Ovary (tissue), 9 donors: ENCODE data around the gene CAB39L. TPM values are rescaled to one million over a fixed set of nuclear protein-coding genes. Genes with fewer than 3 reads are reported as not detected.

Source experiments
- DNase-seq, 5 donors: peaks; one replicate each; pipeline ENCODE4 v3.0.0-alpha.2; 2019 to 2020
- H3K27ac ChIP-seq, 2 donors: fragments of 200-600 bp; one replicate each; pipeline versions ENCODE4 v1.5.1 to v1.8.0; 2019 to 2022
- H3K27me3 ChIP-seq: fragments of 200-600 bp; one replicate; pipeline ENCODE4 v1.8.0; 2022
- H3K36me3 ChIP-seq: fragments of 200-600 bp; sonication (generic); one replicate; pipeline ENCODE4 v1.5.1; 2019
- H3K4me1 ChIP-seq: one replicate; pipeline ENCODE4 v1.8.1; 2013; ENCODE audit warnings: mild to moderate bottlenecking, moderate library complexity; ENCODE audit not compliant: insufficient read depth
- H3K4me3 ChIP-seq: fragments of 200-600 bp; sonication (generic); one replicate; pipeline ENCODE4 v1.5.1; 2017
- H3K9me3 ChIP-seq, 2 donors: fragments of 200-600 bp in 1 of 2; sonication (generic) in 1 of 2; one replicate each; pipeline versions ENCODE4 v1.5.1 to v1.8.1; 2013 to 2019; ENCODE audit warnings: mild to moderate bottlenecking in 1 of 2, moderate library complexity in 1 of 2
- EP300 ChIP-seq: sonication (generic); formaldehyde crosslinking; IDR thresholded peaks from one replicate; pipeline ENCODE4 v1.6.1; 2017; ENCODE audit warnings: antibody characterized with exemption
- POLR2A ChIP-seq: fragments of 450-650 bp; IDR thresholded peaks from one replicate; pipeline ENCODE4 v1.6.1; 2017; ENCODE audit warnings: antibody characterized with exemption, mild to moderate bottlenecking, moderate library complexity
- WGBS, 3 donors: extraction: QIAGEN DNeasy Blood & Tissue Kit in 1 of 3; methylation state at CpG; one replicate each; pipeline versions ENCODE4 v1.1.5 to v1.1.7; 2013 to 2017; 5-methylcytosine and 5-hydroxymethylcytosine counted together
- intact Hi-C, 4 donors: fragments of 100-400 bp; cut with DNase I; formaldehyde crosslinking; loops; one replicate each; pipeline versions ENCODE4 v1.11.0 to v1.15.1; 2022 to 2023
- polyA plus RNA-seq, 2 donors: library from polyadenylated mRNA; stranded (reverse); fragments of 200-250 nt in 1 of 2; fragments of 350-450 nt in 1 of 2; fragmentation: Illumina TruSeq in 1 of 2; extraction: RNeasy Lipid Tissue Mini Kit (QIAGEN cat#74804) in 1 of 2; gene quantifications; one replicate each; pipeline ENCODE4 v1.2.3, GENCODE V29; 2013 to 2014
- total RNA-seq, 7 donors: library from RNA; depleted of rRNA in 2 of 7; stranded (reverse); fragments of >200 nt in 2 of 7; fragmentation: NEBNext Ultra II Directional in 3 of 7; extraction: Animal tissue kit (Norgen Biotek cat#: 25700) in 3 of 7; gene quantifications; one replicate each; pipeline versions ENCODE4 v1.1.0 to v1.2.4, GENCODE V29; 2016 to 2023
- TF ChIP-seq, protein P1 (sequence below), 3 donors: fragments of 450-650 bp in 2 of 3; fragments of 200-600 bp in 1 of 3; IDR thresholded peaks; one replicate each; pipeline versions ENCODE4 v1.5.1 to v1.8.0; 2016 to 2022; ENCODE audit warnings: antibody characterized with exemption in 3 of 3, mild to moderate bottlenecking in 1 of 3
- donor health status: DM: no; HTN: no; CAD: no; lungs with moderate emphysema.
- donor health status: DM: no; HTN: no; CAD: no.
- donor health status: Bipolar disorder and iron deficiency.
- donor health status: DM: yes; HTN: yes; CAD: no.
- donor health status: DM: no; HTN: no; CAD: no.
- donor health status: DM: yes; HTN: yes; CAD: no.

The CAB39L gene
- total and polyA plus RNA-seq, 9 donors: 15.9 to 42.7 (median 24.7) TPM

DNA sequence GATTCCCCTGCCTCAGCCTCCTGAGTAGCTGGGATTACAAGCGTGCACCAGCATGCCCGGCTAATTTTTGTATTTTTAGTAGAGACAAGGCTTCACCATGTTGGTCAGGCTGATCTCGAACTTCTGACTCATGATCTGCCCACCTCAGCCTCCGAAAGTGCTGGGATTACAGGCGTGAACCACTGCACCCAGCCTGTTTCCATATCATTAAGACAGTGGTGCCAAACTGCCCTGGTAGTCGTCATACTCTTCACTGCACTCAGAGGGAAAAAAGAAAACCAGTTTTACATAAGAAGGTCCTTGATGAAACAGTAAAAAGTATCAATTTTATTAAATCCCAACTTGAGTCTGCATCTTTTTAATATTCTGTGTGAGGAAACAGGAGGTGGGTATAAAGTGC, 181.2 kb downstream of the CAB39L start:
- TF ChIP-seq EP300: no peak
- TF ChIP-seq, protein P1, sequence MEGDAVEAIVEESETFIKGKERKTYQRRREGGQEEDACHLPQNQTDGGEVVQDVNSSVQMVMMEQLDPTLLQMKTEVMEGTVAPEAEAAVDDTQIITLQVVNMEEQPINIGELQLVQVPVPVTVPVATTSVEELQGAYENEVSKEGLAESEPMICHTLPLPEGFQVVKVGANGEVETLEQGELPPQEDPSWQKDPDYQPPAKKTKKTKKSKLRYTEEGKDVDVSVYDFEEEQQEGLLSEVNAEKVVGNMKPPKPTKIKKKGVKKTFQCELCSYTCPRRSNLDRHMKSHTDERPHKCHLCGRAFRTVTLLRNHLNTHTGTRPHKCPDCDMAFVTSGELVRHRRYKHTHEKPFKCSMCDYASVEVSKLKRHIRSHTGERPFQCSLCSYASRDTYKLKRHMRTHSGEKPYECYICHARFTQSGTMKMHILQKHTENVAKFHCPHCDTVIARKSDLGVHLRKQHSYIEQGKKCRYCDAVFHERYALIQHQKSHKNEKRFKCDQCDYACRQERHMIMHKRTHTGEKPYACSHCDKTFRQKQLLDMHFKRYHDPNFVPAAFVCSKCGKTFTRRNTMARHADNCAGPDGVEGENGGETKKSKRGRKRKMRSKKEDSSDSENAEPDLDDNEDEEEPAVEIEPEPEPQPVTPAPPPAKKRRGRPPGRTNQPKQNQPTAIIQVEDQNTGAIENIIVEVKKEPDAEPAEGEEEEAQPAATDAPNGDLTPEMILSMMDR (IDR thresholded peaks at IDR 0.05): no peak
- no peak for TF ChIP-seq POLR2A
- H3K9me3 ChIP-seq: no peaks in the 10 kb centered on the region
- H3K4me3 ChIP-seq: no peak overlapping the region
- H3K27ac ChIP-seq: no peak overlapping the region
- 93 to 94% (median 93%) methylated on average over 6 of the region's 6 CpGs for WGBS, 3 donors
- peaks cover 3% of the 10 kb centered on the region for H3K4me1 ChIP-seq
- H3K27me3 ChIP-seq: no peaks in the 10 kb centered on the region
- DNase-seq: no peak
- no peaks in the 10 kb centered on the region for H3K36me3 ChIP-seq
- intact Hi-C loops: no loop called here

DNA sequence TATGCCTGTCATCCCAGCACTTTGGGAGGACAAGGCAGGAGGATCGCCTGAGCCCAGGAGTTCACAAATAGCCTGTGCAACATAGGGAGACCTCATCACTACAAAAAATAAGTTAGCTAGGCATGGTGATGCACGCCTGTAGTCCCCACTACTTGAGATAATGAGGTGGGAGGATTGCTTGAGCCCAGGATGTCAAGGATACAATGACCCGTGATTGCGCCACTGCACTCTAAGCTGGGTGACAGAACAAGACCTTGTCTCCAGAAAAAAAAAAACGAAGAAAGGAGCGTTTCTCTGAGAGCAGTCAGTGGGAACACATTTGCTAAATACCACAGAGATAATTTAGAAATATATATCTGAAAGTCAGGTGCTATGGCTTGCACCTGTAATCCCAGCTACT, 184.3 kb downstream of the CAB39L start:
- intact Hi-C loops: no loop called here
- Histone ChIP-seq H3K9me3 (no peaks in the 10 kb centered on the region), H3K4me3 (no peak overlapping the region), H3K4me1 (peaks cover 5% of the 10 kb centered on the region), H3K27ac (no peak overlapping the region), H3K36me3 (no peaks in the 10 kb centered on the region), H3K27me3 (no peaks in the 10 kb centered on the region)
- no peak for DNase-seq
- TF ChIP-seq EP300: no peak
- no peak for TF ChIP-seq POLR2A
- TF ChIP-seq, protein P1 (IDR thresholded peaks at IDR 0.05): no peak
- WGBS, 3 donors: 76 to 86% (median 77%) methylated on average over 6 of the region's 6 CpGs

Other genes with a start within 250 kb of the CAB39L start
- gene MLNR, start 223.7 kb downstream of the CAB39L start, total RNA-seq: not detected
- not detected for gene MLNR, start 223.7 kb downstream of the CAB39L start, polyA plus RNA-seq
- gene CDADC1, start 196.1 kb downstream of the CAB39L start, total RNA-seq: 10 to 100 TPM in 5 of 7 donors, 1 to 10 TPM in 2; 7.9 to 17.9 (median 14.0) TPM
- gene CDADC1, start 196.1 kb downstream of the CAB39L start, polyA plus RNA-seq: 1 to 10 TPM; 7.5 to 8.8 TPM
- 10 to 100 TPM in 6 of 7 donors, 1 to 10 TPM in 1; 9.1 to 21.6 (median 19.8) TPM for gene SETDB2, start 210 bp upstream of the CAB39L start, total RNA-seq
- gene SETDB2, start 210 bp upstream of the CAB39L start, polyA plus RNA-seq: 10 to 100 TPM in 1 of 2 donors, 1 to 10 TPM in 1; 6.6 to 14.3 TPM
- 10 to 100 TPM; 25.6 to 43.5 (median 34.0) TPM for gene PHF11, start 51.9 kb upstream of the CAB39L start, total RNA-seq
- 10 to 100 TPM; 25.5 to 57.0 TPM for gene PHF11, start 51.9 kb upstream of the CAB39L start, polyA plus RNA-seq
- gene RCBTB1, start 141.5 kb upstream of the CAB39L start, total RNA-seq: 10 to 100 TPM in 5 of 7 donors, 1 to 10 TPM in 2; 5.5 to 16.6 (median 12.9) TPM
- 10 to 100 TPM in 1 of 2 donors, 1 to 10 TPM in 1; 8.6 to 28.0 TPM for gene RCBTB1, start 141.5 kb upstream of the CAB39L start, polyA plus RNA-seq
- gene ARL11, start 184.4 kb upstream of the CAB39L start, total RNA-seq: under 1 TPM; 0.15 to 0.80 (median 0.24) TPM
- under 1 TPM; 0.28 to 0.93 TPM for gene ARL11, start 184.4 kb upstream of the CAB39L start, polyA plus RNA-seq
- gene EBPL, start 247.4 kb upstream of the CAB39L start, total RNA-seq: 100 to 1,000 TPM in 1 of 7 donors, 10 to 100 TPM in 6; 48.7 to 112 (median 60.2) TPM
- 10 to 100 TPM; 70.0 to 98.6 TPM for gene EBPL, start 247.4 kb upstream of the CAB39L start, polyA plus RNA-seq